Endodermal cell (in vitro differentiated cells): Measurements from ENCODE around the gene PSME3IP1. TPM values are rescaled to one million over a fixed set of nuclear protein-coding genes. Genes with fewer than 3 reads are reported as not detected.

Experiments
- DNase-seq: peaks from one replicate; pipeline ENCODE4 v3.0.0-alpha.2; 2017
- H3K27ac ChIP-seq: 2 replicates; pipeline ENCODE4 v1.5.1; 2013; ENCODE audit warnings: mild to moderate bottlenecking, low read depth, low read length, moderate library complexity
- H3K27me3 ChIP-seq: 2 replicates; pipeline ENCODE4 v1.6.1; 2013; ENCODE audit warnings: mild to moderate bottlenecking, low read length, moderate library complexity; ENCODE audit not compliant: insufficient read depth, control insufficient read depth, poor library complexity, severe bottlenecking
- H3K36me3 ChIP-seq: 2 replicates; pipeline ENCODE4 v1.7.0; 2013; ENCODE audit warnings: mild to moderate bottlenecking, low read length, moderate library complexity; ENCODE audit not compliant: control insufficient read depth, insufficient read depth
- H3K4me1 ChIP-seq: one replicate; pipeline ENCODE4 v1.7.0; 2013; ENCODE audit warnings: low read length; ENCODE audit not compliant: control insufficient read depth, insufficient read depth
- H3K4me3 ChIP-seq: 2 replicates; pipeline ENCODE4 v1.5.1; 2013; ENCODE audit warnings: mild to moderate bottlenecking, low read length, moderate library complexity
- H3K9ac ChIP-seq: 2 replicates; pipeline ENCODE4 v1.6.1; 2013; ENCODE audit warnings: mild to moderate bottlenecking, low read length, moderate library complexity; ENCODE audit not compliant: poor library complexity, severe bottlenecking; ENCODE audit errors: extremely low read depth
- H3K9me3 ChIP-seq: 2 replicates; pipeline ENCODE4 v1.6.1; 2013; ENCODE audit warnings: mild to moderate bottlenecking, low read length, moderate library complexity; ENCODE audit not compliant: control insufficient read depth
- H3K27ac Mint-ChIP-seq: 2 replicates; pipeline ENCODE4 v1.8.0; 2020; ENCODE audit warnings: mixed read lengths
- H3K27me3 Mint-ChIP-seq: 2 replicates; pipeline ENCODE4 v1.8.0; 2021; ENCODE audit warnings: mild to moderate bottlenecking, mixed read lengths; ENCODE audit not compliant: insufficient read depth
- H3K36me3 Mint-ChIP-seq: 2 replicates; pipeline ENCODE4 v1.8.0; 2020; ENCODE audit warnings: low read depth, mixed read lengths
- H3K4me1 Mint-ChIP-seq: 2 replicates; pipeline ENCODE4 v1.8.0; 2020; ENCODE audit warnings: mixed read lengths
- H3K4me3 Mint-ChIP-seq: 2 replicates; pipeline ENCODE4 v1.8.0; 2020; ENCODE audit warnings: mild to moderate bottlenecking, moderate library complexity, mixed read lengths
- H3K9me3 Mint-ChIP-seq: 2 replicates; pipeline ENCODE4 v1.8.0; 2020; ENCODE audit warnings: mild to moderate bottlenecking, mixed read lengths
- CTCF ChIP-seq: fragments of 200-600 bp; sonication (generic); conservative IDR thresholded peaks from 2 replicates; pipeline ENCODE4 v1.5.0; 2021; ENCODE audit warnings: antibody characterized with exemption, mild to moderate bottlenecking
- WGBS, 2 experiments: methylation state at CpG; one replicate each; pipeline versions ENCODE4 v1.1.5 to v1.1.7; 2013; ENCODE audit warnings: missing lambda C conversion rate in 2 of 2, mixed read lengths in 1 of 2; ENCODE audit not compliant: insufficient coverage in 1 of 2, insufficient read length in 1 of 2; 5-methylcytosine and 5-hydroxymethylcytosine counted together
- total RNA-seq, 2 donors: library from RNA; stranded (reverse); fragmentation: NEBNext Ultra II Directional in 1 of 2; extraction: Animal tissue kit (Norgen Biotek cat#: 25700) in 1 of 2; gene quantifications; 2 replicates in 1 of 2; 3 replicates in 1 of 2; pipeline ENCODE4 v1.2.1, GENCODE V29; 2021

PSME3IP1 gene
- total RNA-seq, 2 donors from 2014 or later, result 94.2 to 102 TPM

GRCh38 chr16:57213462-57213861 is 27.6 kb upstream of the PSME3IP1 start:
- H3K27me3 ChIP-seq, result no peaks in the 10 kb centered on the region
- Mint-ChIP-seq H3K27me3 (no peaks in the 10 kb centered on the region), H3K4me3 (no peak overlapping the region), H3K27ac (no peak overlapping the region), H3K4me1 (no peaks in the 10 kb centered on the region), H3K9me3 (no peaks in the 10 kb centered on the region), H3K36me3 (peaks cover 80% of the 10 kb centered on the region)
- H3K4me3 ChIP-seq, result no peak overlapping the region
- H3K9me3 ChIP-seq, result no peaks in the 10 kb centered on the region
- H3K4me1 ChIP-seq, result no peaks in the 10 kb centered on the region
- TF ChIP-seq CTCF, result no peak
- peaks cover 95% of the 10 kb centered on the region for H3K36me3 ChIP-seq
- no peak overlapping the region for H3K27ac ChIP-seq
- no peak for DNase-seq
- no peak overlapping the region for H3K9ac ChIP-seq
- 96 to 100% methylated on average over 1 of the region's 1 CpG for WGBS, 2 experiments

- no peaks in the 10 kb centered on the region for H3K27me3 Mint-ChIP-seq
- peaks cover 95% of the 10 kb centered on the region for H3K36me3 ChIP-seq
- peaks cover 76% of the 10 kb centered on the region for H3K36me3 Mint-ChIP-seq
- no peak overlapping the region for H3K27ac Mint-ChIP-seq
- no peak overlapping the region for H3K4me3 Mint-ChIP-seq
- TF ChIP-seq CTCF, result no peak
- H3K27ac ChIP-seq, result no peak overlapping the region
- H3K27me3 ChIP-seq, result no peaks in the 10 kb centered on the region
- H3K9me3 ChIP-seq, result no peaks in the 10 kb centered on the region
- H3K4me3 ChIP-seq, result no peak overlapping the region
- H3K4me1 ChIP-seq, result peaks cover 5% of the 10 kb centered on the region
- H3K4me1 Mint-ChIP-seq, result no peaks in the 10 kb centered on the region
- H3K9ac ChIP-seq, result no peak overlapping the region
- H3K9me3 Mint-ChIP-seq, result no peaks in the 10 kb centered on the region
- WGBS, 2 experiments, result 96 to 97% methylated on average over 3 to 5 of the region's 5 CpGs
- no peak for DNase-seq
These were observed 23.9 kb upstream of the PSME3IP1 start for GRCh38 chr16:57209780-57210179.

- no peak overlapping the region for H3K4me3 Mint-ChIP-seq
These were observed 23.1 kb upstream of the PSME3IP1 start for GRCh38 chr16:57208926-57209325.

More at GRCh38 chr16:57208926-57209325, 23.1 kb upstream of the PSME3IP1 start:
- no peak overlapping the region for H3K27ac Mint-ChIP-seq
- peaks cover 94% of the 10 kb centered on the region for H3K36me3 ChIP-seq
- H3K9me3 Mint-ChIP-seq, result no peaks in the 10 kb centered on the region
- no peak overlapping the region for H3K9ac ChIP-seq
- H3K4me1 ChIP-seq, result peaks cover 7% of the 10 kb centered on the region
- WGBS, 2 experiments, result no CpG with 5 or more reads among the region's 1 CpG
- H3K27me3 ChIP-seq, result no peaks in the 10 kb centered on the region
- peaks cover 2% of the 10 kb centered on the region for H3K4me1 Mint-ChIP-seq
- no peak for TF ChIP-seq CTCF
- H3K27ac ChIP-seq, result no peak overlapping the region
- no peaks in the 10 kb centered on the region for H3K9me3 ChIP-seq
- no peak for DNase-seq
- peaks cover 73% of the 10 kb centered on the region for H3K36me3 Mint-ChIP-seq
- H3K4me3 ChIP-seq, result no peak overlapping the region
- H3K27me3 Mint-ChIP-seq, result no peaks in the 10 kb centered on the region
